ENCODE data around the gene RELL1.

- TF ChIP-seq TAF1 (IDR thresholded peaks at IDR 0.05; ENCODE audit: low read depth): no peak
- no peak for TF ChIP-seq CTCF (IDR thresholded peaks at IDR 0.05; ENCODE audit: poor library complexity, severe bottlenecking)
- no peak for TF ChIP-seq EZH2 (IDR thresholded peaks at IDR 0.05; ENCODE audit: borderline replicate concordance, insufficient read depth, low read length, poor library complexity, severe bottlenecking)
- TF ChIP-seq REST (IDR thresholded peaks at IDR 0.05; ENCODE audit: borderline replicate concordance): no peak
- TF ChIP-seq POLR2AphosphoS5 (IDR thresholded peaks at IDR 0.05): no peak
- no peak for TF ChIP-seq RAD21 (conservative IDR thresholded peaks at IDR 0.05)
Observed at GRCh38 chr4:37625499-37625898, 60.7 kb downstream of the RELL1 start.

Data from neural cell (in vitro differentiated cells).